HG03439 (cell line): ENCODE data around the gene NME3.

ENCODE experiments used
- ATAC-seq: cut with Tn5 transposase; IDR thresholded peaks from one replicate; pipeline ENCODE4 v1.9.1; 2021; ENCODE audit warnings: mild to moderate bottlenecking, moderate library complexity; ENCODE audit not compliant: unreplicated experiment

Gene NME3

GRCh38 chr16:1770328-1771187 is 785 bp downstream of the NME3 start:
- ATAC-seq, result no peak

GRCh38 chr16:1769402-1770300 is 1.7 kb downstream of the NME3 start:
- ATAC-seq, result no peak

GRCh38 chr16:1768767-1769401 is 2.5 kb downstream of the NME3 start:
- no peak for ATAC-seq

GRCh38 chr16:1768061-1768766 is 3.1 kb downstream of the NME3 start:
- ATAC-seq, result no peak

GRCh38 chr16:1767116-1767994 is 4.0 kb downstream of the NME3 start:
- ATAC-seq, result no peak

GRCh38 chr16:1766701-1767100 is 4.6 kb downstream of the NME3 start:
- no peak for ATAC-seq

GRCh38 chr16:1766231-1766630 is 5.1 kb downstream of the NME3 start:
- no peak for ATAC-seq

- no peak for ATAC-seq
Observed at GRCh38 chr16:1765826-1766225, 5.5 kb downstream of the NME3 start.

- no peak for ATAC-seq
Observed at GRCh38 chr16:1764971-1765370, 6.4 kb downstream of the NME3 start.

- ATAC-seq, result no peak
Observed at GRCh38 chr16:1763521-1764511, 7.5 kb downstream of the NME3 start.

GRCh38 chr16:1762879-1763520 is 8.3 kb downstream of the NME3 start:
- ATAC-seq, result no peak

GRCh38 chr16:1762196-1762878 is 9.0 kb downstream of the NME3 start:
- no peak for ATAC-seq

- no peak for ATAC-seq
Observed at GRCh38 chr16:1761751-1762150, 9.6 kb downstream of the NME3 start.

GRCh38 chr16:1760911-1761310 is 10.4 kb downstream of the NME3 start:
- no peak for ATAC-seq

GRCh38 chr16:1759511-1759910 is 11.8 kb downstream of the NME3 start:
- ATAC-seq, result no peak

GRCh38 chr16:1758923-1759322 is 12.4 kb downstream of the NME3 start:
- no peak for ATAC-seq

GRCh38 chr16:1757714-1758461 is 13.5 kb downstream of the NME3 start:
- no peak for ATAC-seq
